HCEC 1CT (cell line): Measurements from ENCODE around the gene SERINC2.
"Not testable (repeated sequence)": the region's sequence is repeated elsewhere in the genome, so short reads cannot be mapped to it uniquely, and the experiment has no call there.

Experiments
- DNase-seq: peaks from one replicate; pipeline ENCODE4 v3.0.0-alpha.2; 2017

The SERINC2 gene

DNA sequence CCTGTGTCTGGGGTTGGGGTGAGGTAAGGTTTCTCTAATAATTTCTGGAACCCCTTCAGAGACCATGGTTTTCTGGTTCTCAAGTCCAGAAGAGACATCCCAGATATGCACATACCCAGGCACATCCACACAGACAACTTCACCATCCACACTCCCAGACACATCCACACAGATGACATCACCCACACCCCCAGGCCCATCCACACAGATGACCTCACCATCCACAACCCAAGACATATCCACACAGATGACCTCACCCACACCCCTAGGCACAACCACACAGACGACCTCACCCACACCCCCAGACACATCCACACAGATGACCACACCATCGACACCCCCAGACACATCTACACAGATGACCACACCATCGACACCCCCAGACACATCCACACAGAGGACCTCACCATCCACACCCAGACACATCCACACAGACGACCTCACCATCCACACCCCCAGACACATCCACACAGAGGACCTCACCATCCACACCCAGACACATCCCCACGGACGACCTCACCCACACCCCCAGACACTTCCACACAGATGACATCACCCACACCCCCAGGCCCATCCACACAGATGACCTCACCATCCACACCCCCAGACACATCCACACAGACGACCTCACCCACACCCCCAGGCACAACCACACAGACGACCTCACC, 26.3 kb upstream of the SERINC2 start:
- DNase-seq: not testable (repeated sequence)

GRCh38 chr1:31387612-31388011, 25.4 kb upstream of the SERINC2 start:
- no peak for DNase-seq

DNA sequence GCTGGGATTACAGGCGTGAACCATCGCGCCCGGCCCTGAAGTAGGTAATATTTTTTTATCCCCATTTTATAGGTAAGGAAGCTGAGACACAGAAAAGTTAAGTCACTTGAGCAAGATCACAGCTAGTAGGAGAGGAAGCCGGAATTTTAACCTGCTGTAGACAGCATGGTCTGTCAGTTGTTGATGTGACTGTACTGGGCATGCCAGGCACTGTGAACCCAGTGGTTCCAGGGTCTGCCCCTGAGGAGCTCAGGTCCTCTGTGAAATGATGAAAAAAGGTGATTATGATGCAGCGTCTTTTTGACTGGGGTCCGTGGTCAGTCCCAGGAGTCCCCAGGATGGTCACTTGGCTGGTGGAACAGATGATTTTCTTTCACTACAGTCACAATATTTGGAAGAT, 23.4 kb upstream of the SERINC2 start:
- DNase-seq: no peak

GRCh38 chr1:31390071-31390470, 22.9 kb upstream of the SERINC2 start:
- DNase-seq: no peak

GRCh38 chr1:31393463-31393862, 19.6 kb upstream of the SERINC2 start:
- no peak for DNase-seq

- DNase-seq: peak; percentile 76
These were observed 18.3 kb upstream of the SERINC2 start for GRCh38 chr1:31394584-31395193.

GRCh38 chr1:31396633-31397351, 16.2 kb upstream of the SERINC2 start:
- peak; percentile 99 for DNase-seq

DNA sequence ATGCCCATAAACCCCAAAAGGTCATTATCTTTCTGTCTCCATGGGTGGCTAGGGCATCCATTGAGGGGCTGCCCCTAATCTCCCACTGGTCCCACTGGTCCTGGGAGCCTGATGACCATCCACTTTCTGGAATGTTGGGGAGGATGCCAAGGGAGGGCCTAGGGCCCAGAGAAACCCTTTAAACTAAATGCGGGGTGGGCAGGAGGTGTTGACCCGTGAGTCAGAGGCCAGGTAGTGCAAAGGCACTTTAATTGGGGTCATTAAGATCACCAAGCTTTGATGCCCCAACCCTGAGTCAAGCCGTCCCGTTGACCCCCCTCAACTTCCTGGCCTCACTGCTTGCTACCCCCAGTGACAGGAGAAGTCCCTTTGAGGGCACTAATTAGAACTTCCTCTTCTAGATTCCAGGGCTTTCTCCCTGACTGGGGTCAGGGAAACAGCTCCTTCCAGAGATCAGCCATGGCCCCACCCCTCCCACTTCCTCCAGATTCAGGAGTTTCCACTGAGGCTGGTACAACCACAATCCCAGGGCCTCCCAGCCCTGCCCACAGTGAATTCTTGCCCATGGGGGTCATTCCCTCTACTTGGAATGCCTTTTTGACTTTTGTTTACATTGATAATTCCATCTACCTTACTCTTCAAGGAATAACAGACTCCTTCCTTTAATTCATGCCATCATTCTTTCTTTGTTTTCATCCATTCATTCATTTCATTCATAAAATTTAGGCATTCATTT, 15.5 kb upstream of the SERINC2 start:
- peak; percentile 81 for DNase-seq

GRCh38 chr1:31398246-31398645, 14.8 kb upstream of the SERINC2 start:
- no peak for DNase-seq

- DNase-seq: peak; percentile 32
These were observed 13.0 kb upstream of the SERINC2 start for GRCh38 chr1:31399976-31400375.

GRCh38 chr1:31400393-31400792, 12.6 kb upstream of the SERINC2 start:
- peak; percentile 85 for DNase-seq

- DNase-seq: peak; percentile 41
These were observed 11.8 kb upstream of the SERINC2 start for GRCh38 chr1:31401241-31401640.

GRCh38 chr1:31405578-31406245, 7.3 kb upstream of the SERINC2 start:
- no peak for DNase-seq

GRCh38 chr1:31407029-31407626, 5.9 kb upstream of the SERINC2 start:
- DNase-seq: no peak

- DNase-seq: no peak
These were observed 4.2 kb upstream of the SERINC2 start for GRCh38 chr1:31408788-31409318.

DNA sequence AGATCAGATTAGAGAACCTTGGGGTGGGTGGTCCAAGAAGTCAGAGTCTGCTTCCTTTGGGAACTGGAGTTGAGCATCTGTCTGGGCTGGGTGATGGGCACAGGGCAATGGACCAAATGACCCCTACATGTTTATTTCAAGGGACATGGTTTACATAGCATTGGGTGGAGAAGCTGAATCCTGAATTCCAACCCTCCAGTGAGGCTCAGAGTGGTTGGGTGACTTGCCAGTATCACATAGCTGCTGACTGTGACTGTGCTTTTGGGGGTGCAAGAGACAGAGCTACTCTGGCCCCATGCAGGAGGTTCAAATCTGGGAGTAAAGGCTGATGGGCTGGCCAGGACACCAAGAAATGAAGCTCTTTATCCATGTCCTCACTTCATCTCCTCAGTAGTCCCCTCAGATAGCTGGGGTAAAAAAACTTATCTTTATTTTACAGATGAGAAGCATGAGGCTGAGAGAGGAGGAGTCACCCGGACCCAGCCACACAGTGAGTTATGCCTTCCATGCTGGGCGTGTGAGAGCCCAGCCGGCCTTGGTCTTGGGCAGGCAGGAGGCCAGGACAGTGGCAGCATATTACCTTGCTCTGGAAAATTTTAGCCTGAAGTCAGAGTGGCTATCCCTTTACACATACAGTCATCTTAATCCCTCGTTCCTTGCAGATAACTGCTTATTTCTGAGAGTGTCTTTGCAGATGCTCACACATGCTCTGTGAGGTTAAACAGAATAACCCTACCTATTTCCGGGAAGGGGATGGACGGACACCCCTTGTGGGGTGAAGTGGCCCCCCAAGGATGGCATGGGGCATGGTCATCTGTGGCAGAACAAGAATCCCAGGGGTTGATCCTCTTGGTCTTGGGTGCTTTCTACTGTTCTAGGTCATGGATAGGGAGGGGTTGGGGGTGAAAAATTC, 2.8 kb upstream of the SERINC2 start:
- DNase-seq: peak; percentile 35

DNA sequence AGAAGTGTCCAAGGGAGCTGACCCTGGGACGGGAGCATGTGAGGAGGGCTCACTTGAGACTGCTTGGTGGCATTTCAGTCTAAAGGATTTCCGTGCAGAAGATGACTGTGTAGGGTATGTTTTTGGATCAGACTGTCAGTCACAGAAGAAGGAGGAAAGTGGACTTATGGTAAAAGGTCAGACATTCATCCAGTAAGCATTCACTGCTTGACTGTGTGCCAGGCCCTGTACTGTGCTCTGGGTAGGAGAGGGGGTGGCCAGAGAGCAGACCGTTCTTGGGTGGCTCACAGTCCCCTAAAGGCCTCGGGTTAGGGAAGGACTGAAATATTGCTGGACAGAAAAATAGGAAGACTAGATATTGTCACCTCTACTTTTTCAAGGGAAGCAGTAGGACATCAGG, 2.1 kb upstream of the SERINC2 start:
- peak; percentile 82 for DNase-seq

- no peak for DNase-seq
These were observed 808 bp upstream of the SERINC2 start for GRCh38 chr1:31412205-31412604.

DNA sequence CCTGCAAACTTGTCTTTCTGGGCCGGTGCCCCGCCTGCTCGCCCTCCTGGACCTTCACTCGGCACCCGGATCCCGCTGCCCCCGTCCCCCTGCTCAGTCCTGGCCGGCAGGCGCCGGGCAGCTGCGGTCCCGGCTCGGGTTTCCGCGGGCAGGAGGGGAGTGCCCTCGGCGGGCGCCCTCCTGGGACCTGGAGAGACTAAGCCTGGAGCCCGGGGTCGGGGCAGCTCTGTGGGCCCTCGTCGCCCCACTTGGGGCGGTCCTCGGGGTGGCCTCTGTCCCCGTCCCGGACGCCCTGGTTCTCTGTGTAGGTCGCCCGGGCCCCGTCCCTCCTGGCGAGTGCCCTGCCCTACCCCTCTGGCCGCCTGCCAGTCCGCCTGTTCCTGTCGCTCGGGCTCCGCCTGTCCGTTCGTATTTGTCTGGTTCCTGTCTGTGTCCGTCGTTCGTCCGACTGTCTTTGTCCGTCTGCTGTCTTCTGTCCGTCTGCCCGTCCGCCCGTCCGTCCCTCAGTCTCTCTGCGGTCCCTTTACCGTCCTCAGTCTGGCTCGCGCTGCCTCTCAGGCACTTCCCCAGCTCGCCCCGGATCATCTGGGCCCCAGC, 490 bp downstream of the SERINC2 start:
- peak; percentile 59 for DNase-seq

DNA sequence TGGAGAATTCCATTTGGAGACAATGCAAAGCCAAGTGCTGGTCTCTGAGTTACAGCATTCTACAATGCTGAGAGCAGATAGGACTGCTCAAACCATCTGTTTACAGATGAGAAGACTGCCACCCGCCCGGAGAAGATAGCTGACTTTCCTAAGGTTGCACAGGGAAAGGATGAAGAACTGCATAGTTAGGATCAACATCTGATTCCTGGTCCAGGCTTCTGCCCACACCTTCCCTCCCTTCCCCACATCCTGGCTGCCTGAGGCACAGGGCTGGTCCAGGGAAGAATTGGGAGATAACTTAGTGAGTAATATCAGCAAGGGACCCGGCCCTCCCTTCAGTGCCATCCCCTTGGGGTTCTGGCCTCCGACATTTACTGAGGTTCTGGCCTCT, 2.0 kb downstream of the SERINC2 start:
- DNase-seq: no peak

DNA sequence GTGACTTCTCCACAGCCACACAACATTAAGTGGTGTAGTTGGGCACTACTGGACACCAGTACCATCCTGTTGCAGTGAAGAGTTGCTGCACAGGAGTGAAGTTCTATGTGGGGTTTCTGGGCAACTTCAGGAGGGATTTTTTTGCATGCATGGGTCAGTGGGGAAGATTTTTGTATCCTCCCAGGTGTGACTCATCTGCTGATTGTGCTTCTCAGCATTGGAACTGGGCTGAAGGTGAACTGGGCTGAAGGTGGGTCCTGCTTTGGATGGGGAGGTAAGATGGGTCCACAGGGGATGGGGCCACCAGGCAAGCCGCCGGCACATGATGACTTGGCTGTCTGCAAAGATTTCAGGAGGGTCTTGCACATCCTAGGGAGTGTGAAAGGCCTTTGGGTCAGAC, 2.6 kb downstream of the SERINC2 start:
- DNase-seq: no peak
